Stimulated activated CD4-positive, alpha-beta T cell treated with anti-CD3 and anti-CD28 coated beads, Interleukin-1b, Interleukin-23, amount 100 ng/mL, for 1 hour (primary cell): ENCODE data around the gene OFD1.

Source experiments
- DNase-seq, 2 donors: peaks; one replicate each; pipeline ENCODE4 v3.0.0-alpha.2; 2020; ENCODE audit warnings: low read depth in 2 of 2

Gene OFD1

DNA sequence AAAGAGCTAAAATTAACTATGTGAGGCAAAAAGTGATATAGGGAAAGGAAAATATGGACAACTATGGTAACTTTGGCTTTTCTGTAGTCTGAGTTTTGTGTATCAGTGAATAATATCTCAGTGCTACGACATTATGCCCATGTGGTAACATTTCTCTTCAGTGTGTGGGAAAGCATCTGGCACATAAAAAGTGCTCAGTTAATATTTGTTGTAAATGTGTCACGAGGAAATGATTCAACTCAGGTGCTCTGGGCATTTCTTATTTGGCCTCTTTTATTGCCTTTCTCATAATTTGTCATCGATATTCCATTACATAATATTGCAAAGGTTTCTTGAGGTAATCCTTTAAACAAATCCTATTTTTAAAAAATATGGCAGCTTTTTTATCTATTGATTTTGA is 17.6 kb downstream of the OFD1 start:
- no peak for DNase-seq

DNA sequence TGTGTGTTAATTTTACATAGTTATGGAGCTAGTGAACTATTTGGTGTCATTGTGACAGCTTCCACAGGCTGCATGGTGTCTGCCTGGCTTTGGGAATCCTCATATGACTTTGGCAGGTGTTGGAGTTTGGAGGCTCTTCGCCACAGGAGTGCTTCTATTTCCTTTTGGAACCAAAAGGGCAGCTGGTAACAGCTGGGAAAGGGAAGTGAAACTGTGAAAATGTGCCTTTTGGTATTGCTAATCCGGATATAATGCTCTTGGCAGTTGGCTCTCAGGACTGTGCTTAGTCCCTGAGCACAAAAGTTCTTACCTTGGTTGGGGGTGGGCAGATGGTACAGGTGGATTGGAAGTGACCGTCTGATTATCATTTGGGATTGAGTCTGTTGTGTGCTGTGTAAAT is 18.1 kb downstream of the OFD1 start:
- DNase-seq = no peak

DNA sequence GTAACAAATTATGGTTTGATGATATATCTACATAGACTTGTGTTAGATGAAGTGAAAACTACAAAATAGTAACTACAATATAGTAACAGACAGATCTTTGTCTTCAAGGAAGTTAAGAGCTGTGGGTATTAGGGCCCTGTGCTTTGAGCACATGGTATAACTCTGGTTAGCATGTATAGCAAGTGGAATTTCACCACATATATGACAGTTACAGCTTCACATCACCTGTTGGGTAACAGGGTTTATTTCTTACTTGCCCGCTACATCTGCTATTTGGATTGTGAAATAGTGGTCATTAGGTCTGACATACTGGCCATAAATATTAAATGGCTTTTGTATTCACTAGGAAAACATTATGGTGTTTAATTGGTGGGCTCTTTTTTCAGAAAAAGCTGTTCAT is 20.2 kb downstream of the OFD1 start:
- DNase-seq = no peak

DNA sequence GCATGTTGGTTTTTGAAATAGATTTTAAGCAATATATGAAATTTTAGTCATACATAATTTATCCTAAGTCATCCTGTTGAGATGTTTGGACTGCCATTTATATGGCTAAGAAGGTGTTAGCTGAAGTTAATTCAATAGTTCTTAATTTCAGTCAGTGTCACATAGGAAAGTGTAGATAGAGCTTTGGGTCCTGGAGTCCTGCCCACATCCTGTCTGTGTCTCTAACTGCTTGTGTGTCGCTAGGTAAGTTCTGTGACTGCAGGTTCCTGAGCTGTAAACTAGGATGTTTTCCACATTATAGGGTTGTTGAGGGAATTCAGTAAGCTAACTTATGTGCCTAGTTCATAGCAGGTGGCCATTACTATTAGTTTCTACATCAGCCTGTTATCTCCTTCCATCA is 20.7 kb downstream of the OFD1 start:
- no peak for DNase-seq

DNA sequence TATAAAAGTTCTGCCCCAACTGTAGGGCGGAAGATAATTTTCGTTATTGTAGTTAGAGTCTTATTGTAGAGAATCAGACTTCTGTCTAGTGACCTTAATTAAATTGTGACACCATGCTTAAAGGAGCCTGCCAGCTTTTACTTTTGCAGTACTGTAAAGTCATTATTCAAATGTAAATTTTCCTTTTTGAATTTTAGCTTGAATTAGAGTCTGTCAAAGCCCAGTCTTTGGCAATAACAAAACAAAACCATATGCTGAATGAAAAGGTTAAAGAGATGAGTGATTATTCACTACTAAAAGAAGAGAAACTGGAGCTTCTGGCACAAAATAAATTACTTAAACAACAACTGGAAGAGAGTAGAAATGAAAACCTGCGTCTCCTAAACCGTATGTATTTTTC is 21.8 kb downstream of the OFD1 start:
- DNase-seq = no peak

DNA sequence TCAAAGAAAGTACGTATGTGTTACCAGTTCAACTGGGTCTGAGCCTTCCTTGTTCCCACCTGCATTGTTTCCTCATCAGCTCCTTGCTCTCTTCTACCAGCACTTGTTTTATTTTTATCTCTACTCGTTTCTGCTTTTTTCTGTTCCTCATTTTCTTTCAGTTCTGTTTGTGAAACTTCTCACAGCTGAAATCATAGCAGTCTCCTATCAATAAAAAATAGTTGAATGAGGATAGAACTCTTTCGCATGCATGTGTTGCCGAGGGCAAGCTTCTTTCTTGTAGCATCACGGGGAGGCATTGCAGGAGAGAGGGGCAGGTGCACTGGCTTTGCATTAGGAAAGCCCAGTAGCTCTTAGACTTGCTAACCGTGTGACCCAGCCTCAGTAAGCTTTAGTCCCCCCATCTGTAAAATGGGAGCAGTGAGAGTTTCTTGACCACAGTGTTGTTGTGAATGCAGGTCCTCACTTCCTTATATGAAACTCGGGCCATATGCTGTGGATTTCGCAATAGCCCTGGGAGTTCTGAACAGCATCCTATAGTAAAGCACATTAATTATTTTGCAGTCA is 24.7 kb downstream of the OFD1 start:
- no peak for DNase-seq

DNA sequence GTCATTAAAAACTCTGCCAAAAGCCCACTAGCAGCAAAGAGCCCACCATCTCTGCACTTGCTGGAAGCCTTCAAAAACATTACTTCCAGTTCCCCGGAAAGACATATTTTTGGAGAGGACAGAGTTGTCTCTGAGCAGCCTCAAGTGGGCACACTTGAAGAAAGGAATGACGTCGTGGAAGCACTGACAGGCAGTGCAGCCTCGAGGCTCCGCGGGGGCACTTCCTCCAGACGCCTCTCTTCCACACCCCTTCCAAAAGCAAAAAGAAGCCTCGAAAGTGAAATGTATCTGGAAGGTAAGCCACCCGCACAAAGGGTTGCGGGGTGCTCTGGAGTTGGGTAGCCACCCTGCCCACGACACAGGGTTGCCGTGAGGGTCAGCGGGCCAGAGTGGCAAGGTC is 25.9 kb downstream of the OFD1 start:
- no peak for DNase-seq

DNA sequence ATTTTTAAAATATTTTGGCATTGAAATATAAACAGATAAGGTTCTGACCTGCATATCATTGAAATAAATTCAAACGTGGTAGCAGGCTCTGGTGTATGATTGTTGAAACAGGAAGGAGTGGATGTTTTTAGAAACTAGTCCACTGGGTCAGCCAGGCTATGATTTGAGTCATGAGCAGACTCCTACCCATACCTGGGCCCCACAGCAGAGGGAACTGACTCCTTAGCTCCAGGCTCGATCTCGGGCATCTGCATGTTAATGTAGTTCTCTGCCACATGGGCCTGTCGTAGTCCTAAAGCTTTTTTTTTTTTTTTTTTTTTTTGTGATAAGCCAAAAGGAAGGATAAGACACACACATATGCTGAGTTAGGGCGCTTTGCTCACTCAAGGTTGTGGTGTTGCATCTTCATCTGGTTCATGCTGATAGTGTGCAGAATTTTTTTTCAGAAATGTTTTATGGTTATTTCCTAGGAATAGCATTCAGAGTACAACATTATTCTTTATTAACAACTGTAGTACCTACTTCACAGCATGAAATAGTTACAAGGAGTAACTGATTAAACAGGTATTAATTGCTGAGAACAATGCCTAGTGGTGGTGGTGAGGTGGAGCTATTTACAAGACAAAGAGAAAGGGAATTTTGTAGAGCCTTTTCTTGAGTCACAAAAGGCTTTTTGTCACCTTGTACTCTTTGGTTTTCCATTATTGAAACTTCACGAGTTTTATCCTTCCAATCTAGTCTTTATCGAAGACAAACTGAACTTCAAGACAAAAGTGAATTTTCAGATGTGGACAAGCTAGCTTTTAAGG is 27.3 kb downstream of the OFD1 start:
- DNase-seq = no peak

DNA sequence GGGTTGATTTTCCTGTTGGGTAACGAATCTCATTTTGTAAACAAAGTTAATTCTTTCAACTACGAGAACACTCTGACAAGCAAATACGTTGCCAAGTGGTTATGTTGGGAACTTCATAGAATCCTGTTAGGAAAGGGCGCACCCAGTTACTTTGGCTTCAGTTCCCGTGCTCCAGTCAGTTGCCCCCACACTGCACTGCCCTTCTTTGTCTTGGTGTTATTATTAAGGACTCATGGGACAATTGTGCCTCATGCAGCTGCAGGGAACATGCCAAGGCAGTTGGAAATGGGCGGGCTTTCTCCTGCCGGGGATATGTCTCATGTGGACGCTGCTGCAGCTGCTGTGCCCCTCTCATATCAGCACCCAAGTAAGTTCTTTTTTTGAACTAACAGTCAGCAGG is 28.9 kb downstream of the OFD1 start:
- DNase-seq = no peak

DNA sequence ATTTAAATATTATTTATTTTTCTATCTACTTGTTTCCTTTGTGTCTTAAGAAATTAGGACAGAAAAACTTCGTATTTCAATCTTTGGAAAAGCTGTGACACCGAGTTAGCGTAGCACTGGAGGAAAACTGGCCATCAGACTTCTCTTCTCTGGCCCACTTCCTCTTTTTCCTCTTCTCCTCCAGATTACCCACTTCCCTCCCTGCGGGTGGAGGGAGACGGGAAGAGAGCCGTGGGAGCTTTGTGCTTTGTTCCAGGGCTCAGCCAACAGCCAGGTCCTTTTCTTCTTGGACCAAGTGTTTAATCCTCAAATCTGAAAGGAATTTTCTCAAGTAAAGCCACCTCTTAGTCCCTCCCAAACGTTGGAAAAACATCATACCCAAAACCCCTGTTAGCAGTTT is 29.7 kb downstream of the OFD1 start:
- DNase-seq = no peak

DNA sequence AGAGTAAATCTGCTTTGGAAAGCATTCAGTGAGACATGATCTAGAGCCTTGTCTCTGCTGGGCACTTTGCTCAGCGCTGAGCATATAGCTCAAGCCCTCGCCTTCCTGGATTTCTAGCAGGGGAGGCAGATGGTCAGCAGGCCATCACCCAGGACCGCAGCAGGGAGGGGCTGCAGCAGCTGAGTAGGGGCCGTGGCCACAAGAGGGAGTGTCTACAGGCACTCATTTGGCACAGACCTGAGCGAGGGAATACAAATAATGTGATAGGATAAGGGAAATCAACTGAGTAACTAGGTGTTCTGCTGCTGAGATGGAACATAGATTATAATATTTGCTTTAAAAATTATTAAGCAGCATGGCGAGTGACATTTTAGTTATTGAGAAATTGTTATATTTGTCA is 30.2 kb downstream of the OFD1 start:
- DNase-seq = no peak

DNA sequence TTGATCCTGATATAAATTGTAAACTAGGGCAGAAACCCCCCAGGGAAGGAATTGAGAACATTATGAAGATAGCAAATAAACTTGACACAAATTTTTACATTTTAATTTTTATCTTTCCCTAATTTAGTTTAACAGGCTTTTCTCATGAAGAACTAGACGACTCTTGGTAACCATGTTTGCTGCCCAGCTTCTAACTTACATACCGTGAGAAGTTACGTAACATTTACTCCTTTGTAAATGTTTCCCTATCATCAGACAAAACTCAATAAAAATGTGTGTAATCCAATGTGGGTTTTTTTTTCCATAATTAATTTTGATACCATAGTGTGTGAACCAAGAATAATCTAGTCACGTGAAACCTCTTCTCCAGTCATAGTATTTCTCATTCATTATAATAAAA is 34.4 kb downstream of the OFD1 start:
- DNase-seq = no peak

DNA sequence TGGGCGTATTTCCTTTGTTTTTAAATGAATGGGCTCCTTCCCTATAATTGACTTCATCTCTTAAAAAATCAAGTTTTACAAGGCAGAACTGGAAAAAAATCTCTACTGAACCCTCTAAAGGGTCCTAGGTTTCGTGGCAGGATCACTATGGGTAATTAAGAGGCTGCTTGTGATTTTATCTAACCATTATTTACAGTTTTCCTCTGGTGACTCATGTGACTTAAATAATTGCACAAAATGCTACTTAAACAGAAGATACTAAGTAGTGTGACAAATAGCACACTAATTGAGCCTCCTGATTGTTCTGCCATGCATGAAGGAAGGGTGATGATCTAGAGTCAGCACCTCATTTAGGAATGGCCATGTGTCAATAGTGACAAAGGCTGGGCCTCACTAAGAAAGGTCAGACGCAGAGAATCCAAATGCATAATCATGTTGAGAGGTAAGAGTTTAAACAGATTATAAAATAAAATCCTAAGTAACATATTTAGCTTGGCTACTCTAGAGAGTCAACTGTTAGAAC is 35.5 kb downstream of the OFD1 start:
- DNase-seq = no peak

DNA sequence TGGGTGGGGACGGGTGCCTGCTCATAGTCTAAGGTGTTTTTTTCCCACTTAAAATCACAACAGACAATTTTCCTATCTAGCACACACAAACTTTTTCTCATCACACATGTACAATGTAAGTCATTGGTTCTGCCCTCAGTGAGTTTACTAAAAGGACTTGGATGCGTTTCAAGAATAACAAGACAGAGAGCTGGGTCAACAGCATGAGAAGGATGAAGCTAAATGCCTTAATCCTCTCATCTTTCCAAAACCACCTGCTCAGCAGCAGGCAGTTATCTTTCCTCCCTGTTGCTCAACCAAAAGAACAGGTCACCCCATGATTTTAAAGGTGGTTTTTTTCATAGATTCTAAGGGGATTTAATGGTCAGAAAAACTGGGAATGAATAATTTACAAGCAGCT is 40.1 kb downstream of the OFD1 start:
- no peak for DNase-seq

DNA sequence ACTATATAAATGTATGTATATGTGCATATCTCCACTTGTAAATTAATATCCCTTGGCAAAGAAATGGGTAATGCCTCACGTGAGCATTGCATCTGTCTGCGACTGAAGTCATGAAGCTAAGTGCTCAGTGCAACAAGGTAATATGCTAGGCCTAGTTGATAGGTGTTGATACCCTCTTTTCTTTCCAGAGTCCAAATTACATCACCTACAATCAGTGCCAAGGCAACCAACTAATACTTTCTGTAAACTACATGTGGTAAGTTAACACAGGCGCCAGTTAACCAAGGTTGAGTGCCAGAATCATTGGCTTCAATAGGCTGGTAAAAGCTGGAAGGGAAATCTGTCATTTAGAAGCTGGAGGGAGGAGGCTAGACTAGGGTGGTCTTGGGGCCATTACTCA is 41.3 kb downstream of the OFD1 start:
- DNase-seq = no peak

DNA sequence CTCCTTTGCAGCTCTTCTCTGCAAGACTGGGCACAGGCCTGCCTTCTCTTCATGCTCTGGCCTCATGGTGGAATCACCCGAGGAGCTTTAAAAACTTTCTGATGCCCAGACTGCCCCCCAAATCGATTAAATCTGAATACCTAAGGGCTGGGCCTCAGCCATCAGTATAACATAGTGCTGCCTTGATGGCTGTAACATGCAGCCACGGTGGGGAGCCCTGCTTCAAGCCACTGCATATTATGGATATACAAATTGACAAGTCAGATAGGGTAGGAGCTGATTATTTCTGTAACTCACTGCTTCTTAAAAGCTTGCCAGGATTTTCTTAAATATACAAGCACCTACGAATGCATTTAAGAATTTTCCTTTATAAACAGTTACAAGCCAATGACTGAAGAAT is 41.8 kb downstream of the OFD1 start:
- no peak for DNase-seq

DNA sequence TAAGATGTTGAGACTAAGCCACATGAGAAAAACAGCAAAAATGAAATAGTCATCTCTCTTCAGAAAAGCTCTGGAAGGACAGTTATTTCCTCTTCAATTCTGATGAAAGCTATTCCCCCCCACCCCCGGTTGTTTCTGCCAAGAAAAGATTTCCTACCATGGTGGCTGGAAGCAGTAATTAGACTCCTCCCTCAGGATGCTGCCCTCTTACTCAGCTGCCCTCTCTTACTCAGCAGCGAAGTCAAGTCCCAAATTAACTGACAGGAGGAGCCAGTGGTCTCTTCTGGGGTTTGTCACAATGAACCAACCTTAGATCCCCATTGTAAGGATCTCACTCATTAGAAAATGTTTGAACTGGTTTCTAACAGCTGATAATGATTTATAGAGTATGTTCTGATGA is 44.4 kb downstream of the OFD1 start:
- no peak for DNase-seq

DNA sequence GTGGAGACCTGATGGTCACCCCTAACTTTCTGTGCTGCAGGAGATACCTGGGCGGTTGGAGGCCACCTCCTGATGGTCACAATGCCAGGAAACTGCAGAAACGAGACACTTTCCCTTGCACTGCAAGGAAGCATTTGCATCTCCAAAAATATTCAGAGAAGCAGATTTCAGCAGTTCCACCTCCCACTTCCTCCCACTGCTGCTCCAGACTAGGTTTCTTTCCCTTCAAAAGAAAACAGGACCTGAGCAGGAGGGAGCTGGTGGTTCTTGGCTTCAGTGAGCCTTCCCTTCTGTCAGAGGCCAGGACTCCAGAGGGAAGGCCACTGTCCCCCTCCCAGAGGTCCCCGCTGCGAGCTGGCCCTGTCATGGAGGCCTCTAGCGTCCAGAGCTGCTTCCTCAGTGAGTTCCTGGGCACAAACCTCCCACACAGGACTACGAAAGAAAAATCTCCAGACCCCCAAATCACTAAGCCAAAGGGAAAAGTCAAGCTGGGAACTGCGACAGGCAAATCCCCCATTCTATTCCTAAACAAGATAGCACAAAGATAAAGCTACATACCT is 46.4 kb downstream of the OFD1 start:
- DNase-seq = no peak

DNA sequence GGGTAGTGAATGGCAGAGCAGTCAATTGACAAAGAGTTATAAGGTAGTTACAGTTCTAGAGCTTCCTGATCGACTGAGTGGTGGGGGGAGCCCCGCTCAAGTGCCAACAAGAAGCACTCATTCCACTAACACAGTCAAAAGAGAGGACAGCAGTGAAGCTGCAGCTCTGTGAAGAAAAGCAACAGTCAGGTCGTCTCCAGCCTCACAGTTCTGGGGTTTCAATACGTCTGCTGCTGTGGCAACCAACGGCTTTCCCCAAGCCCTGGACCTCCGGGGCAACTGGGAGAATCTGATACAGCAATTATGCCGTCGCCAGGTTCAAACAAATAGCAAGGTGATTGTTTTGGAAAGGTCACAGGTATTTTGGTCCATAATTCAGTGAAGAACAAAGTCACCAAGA is 51.5 kb downstream of the OFD1 start:
- DNase-seq = no peak

DNA sequence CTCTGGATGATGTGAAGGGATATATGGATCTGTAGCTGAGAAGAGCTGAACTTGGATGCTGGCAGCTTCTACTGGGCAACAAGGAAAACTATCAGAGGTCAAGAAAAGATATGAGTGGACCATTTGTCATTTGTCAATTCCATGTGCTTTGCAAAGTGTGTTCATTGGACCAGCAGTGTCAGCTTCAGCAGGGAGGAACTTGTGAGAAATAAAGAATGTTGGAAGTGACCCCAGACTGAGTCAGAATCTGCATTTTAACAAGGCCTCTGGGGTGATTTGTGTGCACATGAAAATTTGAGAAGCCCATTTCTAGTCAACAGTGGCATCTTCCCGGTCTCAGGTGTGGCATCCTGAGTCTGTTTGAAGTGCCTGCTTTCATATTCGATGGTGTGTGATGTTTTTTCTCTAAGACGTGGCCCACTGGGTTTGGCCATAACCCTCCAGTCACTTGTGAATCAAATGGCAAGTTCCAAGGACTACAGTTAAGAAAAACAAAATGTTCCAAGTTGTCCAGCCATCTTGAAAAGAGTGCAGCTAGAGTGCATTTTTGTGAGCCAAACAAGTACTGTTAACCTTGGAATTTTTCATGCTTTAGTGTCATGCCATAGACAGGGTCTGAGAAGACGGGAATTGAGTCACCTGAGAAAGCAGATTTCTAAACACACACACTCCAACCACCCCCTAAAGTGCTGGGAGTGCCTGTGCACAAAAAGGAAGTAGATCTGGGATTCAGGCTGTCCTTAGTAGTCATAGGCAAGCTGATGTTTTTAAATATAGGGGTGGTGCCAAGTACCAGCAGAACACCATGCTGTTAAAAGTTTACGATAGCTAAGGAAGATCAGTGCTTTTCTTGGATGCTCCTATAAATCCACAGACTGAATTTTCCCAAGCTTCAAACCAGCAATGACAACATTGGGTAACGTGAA is 55.9 kb downstream of the OFD1 start:
- DNase-seq = no peak

DNA sequence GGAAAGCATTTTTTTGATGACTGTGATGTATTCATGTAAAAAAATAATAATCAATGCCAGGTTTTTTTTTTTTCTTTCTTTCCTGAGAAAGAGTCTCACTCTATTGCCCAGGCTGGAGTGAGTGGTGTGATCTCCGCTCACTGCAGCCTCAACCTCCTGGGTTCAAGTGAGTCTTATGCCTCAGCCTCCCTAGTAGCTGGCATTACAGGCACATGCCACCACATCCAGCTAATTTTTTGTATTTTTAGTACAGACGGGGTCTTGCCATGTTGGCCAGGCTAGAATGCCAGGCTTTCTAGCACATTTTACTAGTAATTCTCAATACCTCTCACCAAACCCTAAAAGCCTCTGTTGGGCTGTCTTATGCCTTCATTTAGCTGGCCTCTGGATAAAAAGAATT is 56.6 kb downstream of the OFD1 start:
- no peak for DNase-seq

DNA sequence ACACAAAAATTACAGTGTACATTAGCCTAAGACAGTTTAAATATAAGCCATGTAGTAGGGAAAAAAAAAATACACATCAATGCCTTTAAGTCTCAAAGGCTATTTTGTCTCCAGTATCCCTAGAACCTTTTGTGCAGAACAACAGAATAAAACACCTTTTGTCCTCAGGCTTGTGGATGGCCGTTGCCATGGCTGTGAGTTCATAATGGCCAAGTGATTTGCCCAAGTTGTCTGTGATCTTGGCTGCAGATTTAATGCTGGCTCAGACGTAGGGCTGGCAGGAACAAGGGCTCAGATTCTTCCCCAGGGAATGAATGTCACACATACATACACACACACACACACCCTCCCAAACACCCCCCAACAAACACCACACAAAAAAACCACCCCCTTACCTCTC is 57.0 kb downstream of the OFD1 start:
- DNase-seq = no peak
